Measurements from ENCODE around the gene GH2. TPM values are rescaled to one million over a fixed set of nuclear protein-coding genes. Genes with fewer than 3 reads are reported as not detected.

GH2 gene
- polyA plus RNA-seq, 1 donor from 2014 or later: not detected

- H3K4me3 ChIP-seq (ENCODE audit: low read length): no peak overlapping the region
- peaks cover 4% of the 10 kb centered on the region for H3F3A ChIP-seq (ENCODE audit: insufficient read depth, low read length, poor library complexity, severe bottlenecking)
- no peaks in the 10 kb centered on the region for H4K20me1 ChIP-seq (ENCODE audit: insufficient read depth)
- no peak overlapping the region for H3K27ac ChIP-seq (ENCODE audit: low read length)
- H3K9ac ChIP-seq (ENCODE audit: low read length): no peak overlapping the region
- H3K4me2 ChIP-seq (ENCODE audit: low read length): no peak overlapping the region
- no peaks in the 10 kb centered on the region for H3K9me2 ChIP-seq (ENCODE audit: insufficient read depth, low read length)
- H3K36me3 ChIP-seq (ENCODE audit: insufficient read depth, low read length): no peaks in the 10 kb centered on the region
- H3K9me3 ChIP-seq (ENCODE audit: low read length): no peaks in the 10 kb centered on the region
- TF ChIP-seq RAD21 (conservative IDR thresholded peaks at IDR 0.05) (no peak), REST (IDR thresholded peaks at IDR 0.05; ENCODE audit: borderline replicate concordance) (no peak), TAF1 (IDR thresholded peaks at IDR 0.05; ENCODE audit: low read depth) (no peak), CTCF (IDR thresholded peaks at IDR 0.05; ENCODE audit: poor library complexity, severe bottlenecking) (no peak)
- H2AFZ ChIP-seq (ENCODE audit: low read depth, low read length): no peak overlapping the region
- no peaks in the 10 kb centered on the region for H3K27me3 ChIP-seq (ENCODE audit: insufficient read depth, low read depth, low read length)
- H3K79me2 ChIP-seq (replicated peaks; ENCODE audit: insufficient read depth, low read length): peaks cover 21% of the 10 kb centered on the region
These were observed 49.3 kb downstream of the GH2 start for GRCh38 chr17:63832455-63832854.

GRCh38 chr17:63832014-63832413, 49.7 kb downstream of the GH2 start:
- Histone ChIP-seq H3K27ac (ENCODE audit: low read length) (no peak overlapping the region), H3K9me2 (ENCODE audit: insufficient read depth, low read length) (no peaks in the 10 kb centered on the region), H3F3A (ENCODE audit: insufficient read depth, low read length, poor library complexity, severe bottlenecking) (peaks cover 4% of the 10 kb centered on the region), H3K9ac (ENCODE audit: low read length) (no peak overlapping the region), H4K20me1 (ENCODE audit: insufficient read depth) (no peaks in the 10 kb centered on the region), H3K9me3 (ENCODE audit: low read length) (no peaks in the 10 kb centered on the region), H3K36me3 (ENCODE audit: insufficient read depth, low read length) (no peaks in the 10 kb centered on the region), H2AFZ (ENCODE audit: low read depth, low read length) (no peak overlapping the region), H3K27me3 (ENCODE audit: insufficient read depth, low read depth, low read length) (no peaks in the 10 kb centered on the region), H3K4me2 (ENCODE audit: low read length) (no peak overlapping the region), H3K4me3 (ENCODE audit: low read length) (no peak overlapping the region), H3K79me2 (replicated peaks; ENCODE audit: insufficient read depth, low read length) (peaks cover 21% of the 10 kb centered on the region)
- no peak for TF ChIP-seq MXI1 (conservative IDR thresholded peaks at IDR 0.05; ENCODE audit: poor library complexity, severe bottlenecking)
- no peak for TF ChIP-seq SMC3 (conservative IDR thresholded peaks at IDR 0.05; ENCODE audit: poor library complexity)
- TF ChIP-seq TAF1 (IDR thresholded peaks at IDR 0.05; ENCODE audit: low read depth): no peak
- no peak for TF ChIP-seq CTCF (IDR thresholded peaks at IDR 0.05; ENCODE audit: poor library complexity, severe bottlenecking)
- TF ChIP-seq EP300 (conservative IDR thresholded peaks at IDR 0.05; ENCODE audit: poor library complexity, severe bottlenecking): no peak
- no peak for TF ChIP-seq RAD21 (conservative IDR thresholded peaks at IDR 0.05)
- no peak for TF ChIP-seq EZH2 (IDR thresholded peaks at IDR 0.05; ENCODE audit: borderline replicate concordance, insufficient read depth, low read length, poor library complexity, severe bottlenecking)
- no peak for TF ChIP-seq POLR2AphosphoS5 (IDR thresholded peaks at IDR 0.05)
- no peak for TF ChIP-seq REST (IDR thresholded peaks at IDR 0.05; ENCODE audit: borderline replicate concordance)

Data from neural cell (in vitro differentiated cells).